GM12878 (cell line): ENCODE measurements around the gene SIX1.

Experiments
- REST ChIP-seq: IDR thresholded peaks from 2 replicates; pipeline ENCODE4 v1.6.1; 2012; ENCODE audit warnings: mild to moderate bottlenecking, low read depth, low read length
- TF ChIP-seq, protein P1 (sequence below): IDR thresholded peaks from 2 replicates; pipeline ENCODE4 v1.6.1; 2011; ENCODE audit warnings: borderline replicate concordance, low read depth, mild to moderate bottlenecking, moderate library complexity, mixed read lengths, low read length; ENCODE audit not compliant: insufficient read depth; ENCODE audit errors: extremely low read length
- TF ChIP-seq, protein P2 (sequence below), 3 experiments: IDR thresholded peaks in 2 of 3; conservative IDR thresholded peaks in 1 of 3; 2 replicates each; pipeline ENCODE4 v1.5.1; 2011; ENCODE audit warnings: low read depth in 3 of 3, low read length in 3 of 3, mild to moderate bottlenecking in 3 of 3, control low read depth in 2 of 3, moderate library complexity in 2 of 3, inconsistent platforms in 1 of 3, mixed read lengths in 1 of 3; ENCODE audit not compliant: control insufficient read depth in 2 of 3, insufficient read depth in 1 of 3; ENCODE audit errors: extremely low read depth in 1 of 3

- no peak for TF ChIP-seq REST
- TF ChIP-seq, protein P1, sequence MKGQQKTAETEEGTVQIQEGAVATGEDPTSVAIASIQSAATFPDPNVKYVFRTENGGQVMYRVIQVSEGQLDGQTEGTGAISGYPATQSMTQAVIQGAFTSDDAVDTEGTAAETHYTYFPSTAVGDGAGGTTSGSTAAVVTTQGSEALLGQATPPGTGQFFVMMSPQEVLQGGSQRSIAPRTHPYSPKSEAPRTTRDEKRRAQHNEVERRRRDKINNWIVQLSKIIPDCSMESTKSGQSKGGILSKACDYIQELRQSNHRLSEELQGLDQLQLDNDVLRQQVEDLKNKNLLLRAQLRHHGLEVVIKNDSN: no peak
- TF ChIP-seq, protein P2, sequence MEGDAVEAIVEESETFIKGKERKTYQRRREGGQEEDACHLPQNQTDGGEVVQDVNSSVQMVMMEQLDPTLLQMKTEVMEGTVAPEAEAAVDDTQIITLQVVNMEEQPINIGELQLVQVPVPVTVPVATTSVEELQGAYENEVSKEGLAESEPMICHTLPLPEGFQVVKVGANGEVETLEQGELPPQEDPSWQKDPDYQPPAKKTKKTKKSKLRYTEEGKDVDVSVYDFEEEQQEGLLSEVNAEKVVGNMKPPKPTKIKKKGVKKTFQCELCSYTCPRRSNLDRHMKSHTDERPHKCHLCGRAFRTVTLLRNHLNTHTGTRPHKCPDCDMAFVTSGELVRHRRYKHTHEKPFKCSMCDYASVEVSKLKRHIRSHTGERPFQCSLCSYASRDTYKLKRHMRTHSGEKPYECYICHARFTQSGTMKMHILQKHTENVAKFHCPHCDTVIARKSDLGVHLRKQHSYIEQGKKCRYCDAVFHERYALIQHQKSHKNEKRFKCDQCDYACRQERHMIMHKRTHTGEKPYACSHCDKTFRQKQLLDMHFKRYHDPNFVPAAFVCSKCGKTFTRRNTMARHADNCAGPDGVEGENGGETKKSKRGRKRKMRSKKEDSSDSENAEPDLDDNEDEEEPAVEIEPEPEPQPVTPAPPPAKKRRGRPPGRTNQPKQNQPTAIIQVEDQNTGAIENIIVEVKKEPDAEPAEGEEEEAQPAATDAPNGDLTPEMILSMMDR (IDR thresholded peaks at IDR 0.05 in 2 of 3, conservative IDR thresholded peaks at IDR 0.05 in 1 of 3; ENCODE audit: control insufficient read depth in 2 of 3, extremely low read depth in 1 of 3, insufficient read depth in 1 of 3, low read depth in 3 of 3, low read length in 3 of 3): no peak
Measured at GRCh38 chr14:60681271-60681670, 32.0 kb upstream of the SIX1 start.
